ENCODE results near the gene ST6GALNAC2. TPM values are rescaled to one million over a fixed set of nuclear protein-coding genes. Genes with fewer than 3 reads are reported as not detected.
A peak's percentile ranks its signal among the peaks of the same experiment; 100 is the strongest.

The ST6GALNAC2 gene
- total RNA-seq, 1 donor from 2014 or later = not detected

DNA sequence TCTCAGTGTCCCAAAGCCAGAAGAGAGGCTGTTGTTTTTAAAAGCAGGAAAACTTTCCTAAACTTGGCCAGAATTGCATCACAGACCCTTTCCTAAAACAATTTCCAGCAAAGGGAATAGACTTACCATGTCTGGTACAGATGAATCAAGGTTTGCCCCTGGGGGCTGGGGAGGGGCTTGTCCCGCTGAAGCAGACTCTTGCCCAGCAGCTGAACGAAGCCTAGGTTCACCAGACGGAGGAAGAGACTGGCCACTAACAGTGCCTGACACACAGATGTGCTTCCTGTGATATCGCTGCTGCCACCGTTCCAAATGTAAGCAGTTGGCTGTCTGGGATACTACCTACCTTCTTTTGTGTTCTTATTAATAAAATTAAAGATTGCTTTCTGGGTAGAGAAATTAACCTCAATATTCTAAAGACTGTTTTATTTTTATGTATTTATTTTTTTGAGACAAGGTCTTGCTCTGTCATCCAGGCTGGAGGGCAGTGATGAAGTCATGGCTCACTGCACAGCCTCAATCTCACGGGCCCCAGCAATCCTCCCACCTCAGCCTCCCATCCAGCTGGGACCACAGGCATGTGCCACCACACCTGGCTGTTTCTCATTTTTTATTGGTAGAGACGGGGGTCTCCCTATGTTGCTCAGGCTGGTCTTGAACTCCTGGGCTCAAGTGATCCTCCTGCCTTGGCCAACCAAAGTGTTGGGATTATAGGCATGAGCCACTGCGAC is 32.3 kb downstream of the ST6GALNAC2 start:
- DNase-seq = no peak

DNA sequence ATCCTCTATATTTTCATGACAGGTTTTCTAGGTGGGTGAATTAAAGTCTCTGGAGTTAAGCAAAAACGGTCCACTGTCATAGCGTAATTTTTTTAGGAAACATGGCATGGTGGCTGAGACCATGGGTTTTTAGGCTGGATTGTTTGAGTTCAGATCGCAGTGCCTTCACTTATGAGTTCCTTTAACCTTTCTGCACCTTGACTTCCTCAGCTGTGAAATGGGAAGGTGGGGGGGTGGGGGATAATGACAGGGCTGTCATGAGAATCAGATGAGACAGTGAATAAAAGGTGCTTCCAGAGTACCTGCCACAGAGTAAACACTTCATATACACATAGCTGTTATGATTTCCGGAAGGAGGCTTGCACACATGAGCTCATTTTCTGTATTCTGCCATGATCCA is 34.0 kb downstream of the ST6GALNAC2 start:
- DNase-seq = no peak

DNA sequence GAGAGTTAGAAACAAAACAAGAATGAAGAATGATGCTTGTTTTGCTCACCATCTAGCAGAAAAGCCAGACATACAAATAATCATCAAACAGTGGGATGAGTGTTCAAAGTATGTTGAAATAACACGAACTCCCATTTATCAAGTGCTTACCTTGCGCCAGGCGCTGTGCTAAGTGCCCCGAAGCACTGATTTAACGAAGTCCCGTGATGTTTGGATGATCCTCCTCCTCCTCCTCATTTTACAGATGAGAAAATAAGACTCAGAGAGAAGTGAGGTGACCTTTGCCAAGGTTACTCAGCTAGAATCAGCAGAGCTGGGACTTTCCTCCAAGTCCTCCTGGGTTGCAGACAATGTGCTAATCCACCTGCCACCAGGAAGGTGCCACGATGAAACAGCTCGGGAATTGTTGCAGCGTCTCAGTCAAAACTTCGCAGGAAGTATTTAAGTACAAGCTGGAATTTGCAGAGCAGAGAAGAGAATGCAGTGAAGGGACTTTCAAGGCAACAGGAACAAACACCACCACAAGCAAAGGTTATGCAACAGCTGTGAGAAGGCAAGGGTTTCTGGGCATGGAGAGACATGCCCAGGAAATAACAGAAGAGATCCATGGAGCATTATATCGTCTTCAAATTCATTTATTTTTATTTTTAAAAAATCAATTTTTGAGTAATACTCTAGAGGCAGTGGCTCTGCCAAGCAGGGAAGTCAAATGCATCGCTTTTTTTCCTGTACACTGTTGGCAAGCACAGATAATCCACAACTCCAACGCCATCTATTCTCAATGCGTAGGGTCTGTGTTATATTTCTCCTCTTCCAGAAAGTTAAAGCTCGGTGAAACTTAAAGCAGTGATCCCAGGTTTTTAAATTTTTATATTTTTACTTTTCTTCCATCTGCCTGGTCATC is 34.7 kb downstream of the ST6GALNAC2 start:
- DNase-seq = no peak

DNA sequence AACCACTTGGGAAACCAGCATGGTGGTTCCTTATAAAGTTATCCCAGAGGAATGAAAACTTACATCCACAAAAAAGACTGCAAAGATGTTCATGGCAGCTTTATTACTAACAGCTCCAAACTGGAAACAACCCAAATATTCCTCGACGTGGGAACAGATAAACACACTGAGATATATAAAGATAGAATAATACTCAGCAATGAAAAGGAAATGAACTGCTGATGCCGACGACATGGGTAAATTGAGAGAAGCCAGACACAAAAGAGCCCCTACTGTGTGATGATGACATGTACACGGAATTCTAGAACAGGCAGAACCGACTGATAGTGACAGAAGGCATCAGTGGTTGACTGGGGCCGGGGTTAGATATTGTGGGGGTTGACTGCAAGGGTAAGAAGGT is 36.1 kb downstream of the ST6GALNAC2 start:
- no peak for DNase-seq

DNA sequence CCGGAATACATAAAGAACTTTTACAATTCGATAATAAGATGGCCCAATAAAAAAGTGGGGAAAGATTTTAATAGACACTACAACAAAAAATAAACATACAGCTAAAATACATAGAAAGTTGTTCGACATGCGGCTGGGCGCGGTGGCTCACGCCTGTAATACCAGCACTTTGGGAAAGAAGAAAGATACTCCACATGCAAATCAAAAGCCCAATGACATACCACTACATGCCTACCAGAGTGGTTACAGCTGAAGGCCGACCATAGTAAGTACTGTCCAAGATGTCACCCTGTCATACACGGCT is 36.5 kb downstream of the ST6GALNAC2 start:
- DNase-seq = no peak

DNA sequence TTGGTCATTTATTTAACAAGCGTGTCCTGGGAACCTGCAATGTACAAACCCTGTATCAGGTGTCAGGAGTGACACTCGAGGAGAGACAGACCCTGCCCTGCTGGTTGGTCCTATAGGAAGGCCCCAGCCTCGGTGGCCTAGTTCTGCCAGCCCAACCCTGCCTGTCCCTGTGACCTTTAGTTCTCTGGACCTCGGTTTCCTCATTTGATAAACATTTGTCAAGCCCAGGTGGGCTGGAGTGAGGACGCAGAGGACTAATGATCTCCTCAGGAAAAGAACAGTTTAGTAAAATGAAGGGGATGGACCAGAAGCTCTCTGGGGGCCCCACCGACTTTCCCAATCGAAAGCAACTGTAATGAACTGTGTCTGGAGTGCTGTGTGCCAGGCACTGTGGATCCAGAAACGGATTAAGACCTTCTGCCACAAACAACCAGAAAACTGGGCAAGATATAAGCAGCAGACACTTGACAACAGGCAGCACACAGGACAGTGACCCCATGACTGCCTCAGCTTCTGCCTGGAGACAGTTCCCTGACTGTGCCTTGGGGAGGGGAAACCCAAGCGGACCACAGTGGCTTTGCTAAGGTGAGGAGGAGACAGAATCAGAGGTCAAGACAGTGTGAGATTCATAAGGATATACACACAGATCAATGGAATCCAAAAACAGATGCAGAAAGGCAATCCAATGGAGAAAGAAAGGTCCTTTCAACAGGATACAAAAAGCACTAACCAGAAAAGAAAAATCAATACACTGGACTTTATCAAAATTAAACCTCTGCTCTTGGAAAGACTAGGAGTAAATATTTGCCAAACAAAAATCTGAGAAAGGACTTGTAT is 37.1 kb downstream of the ST6GALNAC2 start:
- no peak for DNase-seq

DNA sequence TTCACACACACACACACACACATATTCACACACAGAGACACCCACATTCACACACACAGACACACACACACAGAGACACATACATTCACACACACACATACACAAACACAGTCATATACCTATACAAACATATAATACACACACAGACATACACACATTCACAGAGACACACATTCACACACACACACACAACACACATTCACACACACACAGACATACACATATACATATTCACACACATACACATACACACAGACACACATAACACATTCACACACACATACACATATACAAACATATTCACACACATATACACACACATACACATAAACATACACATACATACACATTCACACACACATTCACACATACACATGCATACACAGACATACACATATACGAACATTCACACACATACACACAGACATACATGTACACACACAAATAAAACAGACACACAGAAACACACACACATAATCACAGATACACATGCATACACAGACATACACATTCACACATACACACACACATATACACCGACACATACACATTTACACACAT is 37.9 kb downstream of the ST6GALNAC2 start:
- DNase-seq = no peak

DNA sequence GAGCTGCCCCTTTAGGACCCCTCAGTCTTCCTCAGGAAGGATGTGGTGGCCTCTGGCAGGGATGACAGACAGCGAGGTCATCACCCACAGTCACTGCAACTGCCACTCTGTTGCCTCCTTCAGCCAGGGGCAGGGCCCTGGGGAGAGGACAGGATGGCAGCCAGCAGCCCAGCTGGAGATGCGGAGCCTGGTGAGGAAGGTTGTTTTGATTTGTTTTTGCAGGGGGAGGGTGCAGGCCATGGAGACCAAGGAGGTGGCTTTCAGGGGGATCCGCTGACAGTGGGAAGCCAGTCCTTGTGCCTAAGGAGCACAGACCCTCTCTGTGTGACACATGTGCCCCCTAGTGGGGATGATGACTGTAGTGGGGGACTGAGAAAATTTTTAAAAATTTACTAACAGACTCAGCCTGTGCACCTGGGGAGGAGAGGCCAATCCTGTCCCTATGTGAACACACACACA is 38.4 kb downstream of the ST6GALNAC2 start:
- DNase-seq = no peak

DNA sequence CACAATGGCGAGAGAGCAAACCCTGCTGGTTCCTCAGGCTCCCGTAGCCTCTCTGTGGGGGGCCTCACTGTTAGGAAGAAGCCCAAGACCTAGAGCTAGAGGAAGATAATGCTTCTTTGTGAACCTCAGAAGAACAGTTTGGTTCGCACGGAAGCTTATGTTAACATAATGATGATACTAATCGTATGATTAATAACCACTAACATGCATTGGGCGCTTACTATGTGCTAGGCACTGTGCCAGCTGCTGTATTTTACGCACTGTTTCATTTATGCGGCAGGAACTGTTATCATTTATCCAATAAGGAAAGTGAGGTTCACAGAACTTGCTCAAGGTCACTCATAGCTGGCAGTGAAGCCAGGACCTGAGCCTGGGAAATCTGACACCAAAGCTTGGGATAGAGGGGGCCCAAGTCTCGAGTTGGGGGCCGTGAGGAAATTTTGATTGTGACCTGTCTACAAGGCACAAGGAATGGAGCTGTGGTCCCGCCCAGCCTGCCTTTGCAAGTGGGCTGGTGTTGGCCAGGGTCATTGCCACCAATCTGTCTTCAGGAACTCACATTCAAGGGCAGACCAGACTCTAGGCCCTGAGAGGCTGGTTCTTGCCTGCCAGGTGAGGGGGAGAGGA is 39.0 kb downstream of the ST6GALNAC2 start:
- DNase-seq = no peak

DNA sequence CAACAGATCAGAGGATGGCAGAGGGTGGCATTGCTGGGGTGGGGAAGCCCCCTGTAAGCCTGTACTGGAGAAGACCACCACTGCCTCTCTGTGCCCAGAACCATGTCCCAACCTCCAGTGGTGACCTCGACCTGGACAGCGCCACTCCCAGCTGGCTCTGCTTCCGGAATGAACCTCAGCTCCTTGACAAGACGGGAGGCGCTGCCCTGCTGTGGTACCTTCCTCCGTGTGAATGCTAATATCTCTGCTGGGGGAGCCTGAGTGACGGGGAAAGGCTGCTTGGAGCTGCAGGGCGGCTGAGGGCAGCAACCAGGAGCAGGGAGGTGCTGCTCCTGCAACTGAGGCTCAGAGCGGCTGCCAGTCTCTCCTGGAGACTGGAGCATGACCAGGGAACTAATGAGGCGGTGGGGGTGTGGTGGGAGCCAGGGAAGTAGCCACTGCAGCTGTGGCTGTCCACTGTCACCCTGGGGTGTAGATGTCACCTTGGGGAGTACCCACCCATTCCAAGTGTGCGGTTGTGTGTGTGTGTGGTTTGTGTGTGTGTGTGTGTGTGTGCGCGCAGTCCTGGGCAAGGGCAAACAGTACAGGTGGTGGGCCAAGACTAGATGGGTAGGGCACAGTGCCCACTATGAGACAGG is 39.6 kb downstream of the ST6GALNAC2 start:
- DNase-seq = no peak

DNA sequence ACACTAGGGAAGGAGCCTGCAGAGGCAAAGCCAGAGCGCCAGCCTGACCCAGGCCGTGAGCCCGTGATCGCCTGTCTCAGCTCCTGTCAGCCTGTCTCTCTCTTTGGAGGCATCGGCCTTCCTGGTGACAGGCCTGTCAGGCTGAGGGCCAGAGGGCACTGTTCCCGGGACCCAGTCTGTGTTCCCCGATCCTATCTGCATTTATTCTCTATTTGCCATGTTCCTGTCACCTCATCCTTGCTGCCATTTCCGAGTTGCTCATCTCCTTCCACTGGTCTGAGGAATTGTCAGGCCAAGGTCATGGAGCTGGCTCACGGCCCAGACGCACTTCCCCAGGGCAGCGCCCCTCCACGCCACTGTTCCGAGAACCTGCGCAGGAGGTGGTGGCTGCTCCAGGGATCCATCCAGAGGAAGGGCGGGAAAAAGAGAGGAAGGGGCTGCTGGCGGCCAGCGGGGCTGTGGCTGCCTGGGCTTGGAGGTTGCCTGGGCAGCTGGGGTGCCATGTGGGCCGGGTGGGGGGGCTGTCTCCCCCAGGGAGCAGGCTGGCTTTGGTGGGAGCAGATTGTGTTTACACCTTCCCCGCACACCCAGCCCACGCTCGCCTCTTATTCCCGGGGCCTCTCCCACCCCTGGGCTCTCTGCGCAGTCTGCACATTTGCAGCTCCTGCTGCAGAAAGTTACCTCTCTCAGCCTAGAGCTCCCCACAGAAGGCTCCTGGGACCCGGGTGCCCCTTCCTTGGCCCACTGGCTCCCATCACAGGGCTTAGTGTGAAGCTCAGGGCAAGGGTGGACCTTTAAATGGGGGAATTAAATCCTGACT is 40.9 kb downstream of the ST6GALNAC2 start:
- peak; percentile 53 for DNase-seq

DNA sequence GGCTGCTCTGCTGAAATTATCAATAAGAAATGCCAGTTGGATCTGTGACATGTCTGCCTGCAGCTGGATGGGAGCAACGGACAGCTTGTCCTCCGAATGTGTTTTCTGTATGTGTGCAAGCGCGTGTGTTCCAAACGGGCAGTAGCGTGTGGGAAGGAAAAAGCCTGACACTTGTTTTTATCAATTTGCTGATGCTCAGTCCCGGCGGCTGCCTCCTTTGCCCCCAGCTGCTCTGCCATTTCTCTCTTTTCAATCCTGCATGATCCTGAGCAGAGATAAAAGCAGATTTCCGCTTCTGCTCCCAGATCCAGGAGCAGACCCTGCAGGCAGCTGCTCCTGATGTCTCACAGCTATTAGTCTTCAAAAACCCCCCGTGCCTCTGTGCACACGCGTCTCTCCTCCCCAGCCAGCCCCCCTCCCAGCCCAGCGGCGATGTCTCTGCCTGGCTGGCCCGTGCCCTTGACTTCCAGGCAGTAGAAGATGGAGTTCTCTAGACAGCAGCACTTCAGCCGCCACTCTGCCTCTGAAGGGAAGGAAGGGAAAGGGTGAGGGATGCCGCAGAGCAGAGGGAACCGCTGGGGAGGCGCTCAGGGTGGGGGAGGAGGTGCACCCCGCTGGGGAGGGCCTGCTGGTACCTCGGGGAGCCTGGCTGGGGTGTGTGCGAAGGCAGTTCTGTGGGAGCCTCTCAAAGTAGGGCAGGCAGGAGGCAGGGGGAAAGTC is 41.7 kb downstream of the ST6GALNAC2 start:
- peak; percentile 79 for DNase-seq

DNA sequence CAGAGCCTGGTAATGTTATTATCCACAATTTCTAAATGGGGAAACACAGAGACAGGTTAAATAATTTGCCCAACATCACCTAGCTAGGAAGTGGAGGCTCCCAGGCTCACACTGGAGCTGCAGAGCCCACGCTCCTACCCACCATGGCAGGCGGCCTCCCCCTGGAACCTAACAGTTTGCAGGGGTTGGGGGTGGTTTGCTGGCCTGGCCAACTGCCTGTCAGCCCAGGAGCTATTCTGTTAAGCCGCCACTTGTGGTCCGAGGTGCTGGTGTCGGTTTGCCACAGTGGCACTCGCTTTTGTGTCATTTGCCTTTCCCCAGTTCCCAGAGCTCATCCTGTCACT is 42.2 kb downstream of the ST6GALNAC2 start:
- DNase-seq = no peak

DNA sequence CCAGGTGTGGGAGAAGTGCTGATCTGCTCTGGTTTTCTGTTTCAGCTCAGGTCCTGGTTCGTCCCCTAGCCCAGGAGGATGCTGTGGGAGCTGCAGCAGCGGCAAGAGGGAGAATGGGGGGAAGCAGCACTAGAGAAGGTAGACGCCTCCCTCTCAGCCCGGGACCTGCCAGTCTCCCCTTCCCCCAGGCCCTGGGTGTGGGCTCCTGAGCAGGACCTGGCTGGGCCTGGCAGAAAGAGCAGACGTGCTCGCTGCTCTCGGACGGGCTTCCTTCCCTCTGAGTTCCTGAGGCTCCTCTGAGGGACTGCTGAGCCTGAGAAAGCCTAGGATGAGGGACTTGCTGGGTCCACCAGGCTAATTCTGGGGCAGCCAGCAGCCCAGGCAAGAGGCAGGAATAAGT is 42.7 kb downstream of the ST6GALNAC2 start:
- no peak for DNase-seq

DNA sequence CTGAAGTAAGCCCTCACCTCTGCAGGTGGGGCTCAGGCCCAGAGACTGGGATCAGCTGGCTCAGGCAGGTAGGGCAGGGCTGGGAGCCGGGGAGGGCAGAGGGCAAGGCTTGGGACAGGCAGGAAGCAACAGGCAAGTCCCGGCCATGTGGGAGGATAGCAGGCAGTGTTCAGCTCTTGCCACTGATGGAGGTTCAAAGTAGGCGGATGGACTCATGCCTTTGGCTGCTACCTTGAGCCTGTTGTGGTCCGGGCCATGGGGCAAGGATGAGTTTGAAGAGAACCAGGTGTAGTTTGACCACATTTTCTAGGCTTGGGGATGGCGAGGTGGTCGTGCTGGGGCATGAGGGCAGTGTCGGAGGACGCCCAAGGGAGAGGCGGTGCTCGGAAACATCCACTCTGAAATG is 43.1 kb downstream of the ST6GALNAC2 start:
- DNase-seq = no peak

DNA sequence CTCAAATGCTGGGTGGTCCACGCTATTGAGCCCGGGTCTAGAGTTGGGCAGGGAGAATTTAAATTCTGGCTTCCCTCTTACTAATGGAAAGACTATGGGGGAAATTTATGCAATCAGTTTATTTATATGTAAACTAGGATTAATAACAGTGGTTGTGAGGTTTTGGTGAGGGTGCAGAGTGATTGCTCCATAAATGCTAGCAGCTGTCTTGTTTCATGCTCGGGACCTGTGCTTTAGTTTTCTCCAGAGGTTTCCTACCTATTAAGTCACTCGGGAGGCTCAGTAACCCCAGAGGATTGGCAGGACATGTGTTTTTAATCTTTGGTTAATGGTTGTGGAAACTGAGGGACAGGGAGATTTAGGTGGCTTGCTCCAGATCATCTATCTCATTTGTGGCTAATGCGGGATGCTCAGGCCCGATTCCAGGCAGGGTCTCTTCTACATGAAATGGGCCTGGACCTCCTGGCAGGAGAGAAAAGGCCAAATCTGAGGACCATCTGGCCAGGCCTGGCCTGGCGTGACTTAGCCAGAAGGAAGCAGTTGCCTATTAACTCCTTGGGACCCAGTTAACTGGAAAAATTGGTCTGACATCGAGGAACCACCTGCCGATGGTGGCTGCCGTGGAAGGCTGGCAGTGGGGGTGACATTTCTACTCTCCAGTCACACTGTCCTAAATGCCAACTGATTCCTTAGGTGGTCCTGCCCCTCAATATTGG is 43.8 kb downstream of the ST6GALNAC2 start:
- DNase-seq = no peak

DNA sequence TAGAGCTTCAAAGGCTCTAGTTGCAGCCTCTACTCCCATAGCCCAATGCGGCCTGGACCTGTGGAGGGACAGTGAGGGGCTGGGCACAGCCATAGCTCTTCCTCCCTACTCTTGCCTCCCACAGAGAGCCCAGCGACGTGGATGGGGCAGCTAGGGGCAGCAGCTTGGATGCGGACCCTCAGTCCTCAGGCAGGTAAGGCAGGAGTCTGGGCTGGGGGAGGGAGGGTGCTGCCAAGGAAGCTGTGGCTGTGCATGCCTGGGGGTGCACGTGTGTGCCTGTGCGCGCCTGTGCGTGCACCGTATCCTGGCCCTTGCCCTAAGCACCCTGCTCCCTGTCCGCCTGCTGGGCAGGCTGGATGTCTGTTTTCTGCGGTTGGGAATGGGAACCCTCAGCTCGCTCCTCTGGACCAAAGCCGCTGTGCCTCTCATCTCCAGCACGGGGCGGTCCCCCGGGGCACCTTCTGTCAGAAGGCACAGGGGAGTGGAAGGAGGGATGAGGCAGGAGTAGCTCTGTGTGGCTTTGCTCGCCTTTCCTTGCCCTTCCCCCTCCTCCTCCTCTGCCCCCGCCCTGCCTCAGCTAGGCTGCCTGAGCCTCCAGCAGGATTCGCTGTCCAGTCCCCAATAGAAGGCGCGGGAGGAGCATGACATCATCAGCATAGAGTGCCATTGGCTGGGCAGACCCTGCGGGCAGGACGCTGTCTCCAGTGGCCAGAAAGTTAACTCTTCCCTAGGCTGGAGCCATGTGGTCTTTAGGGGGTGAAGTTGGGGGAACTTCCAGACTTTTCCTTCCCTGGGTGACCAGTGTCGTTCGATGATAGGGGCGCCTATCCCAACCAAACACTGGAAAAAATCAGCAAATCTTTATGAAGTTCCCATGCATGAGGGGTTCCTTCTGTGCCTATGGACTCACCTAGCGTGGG is 45.0 kb downstream of the ST6GALNAC2 start:
- DNase-seq = peak; percentile 95

DNA sequence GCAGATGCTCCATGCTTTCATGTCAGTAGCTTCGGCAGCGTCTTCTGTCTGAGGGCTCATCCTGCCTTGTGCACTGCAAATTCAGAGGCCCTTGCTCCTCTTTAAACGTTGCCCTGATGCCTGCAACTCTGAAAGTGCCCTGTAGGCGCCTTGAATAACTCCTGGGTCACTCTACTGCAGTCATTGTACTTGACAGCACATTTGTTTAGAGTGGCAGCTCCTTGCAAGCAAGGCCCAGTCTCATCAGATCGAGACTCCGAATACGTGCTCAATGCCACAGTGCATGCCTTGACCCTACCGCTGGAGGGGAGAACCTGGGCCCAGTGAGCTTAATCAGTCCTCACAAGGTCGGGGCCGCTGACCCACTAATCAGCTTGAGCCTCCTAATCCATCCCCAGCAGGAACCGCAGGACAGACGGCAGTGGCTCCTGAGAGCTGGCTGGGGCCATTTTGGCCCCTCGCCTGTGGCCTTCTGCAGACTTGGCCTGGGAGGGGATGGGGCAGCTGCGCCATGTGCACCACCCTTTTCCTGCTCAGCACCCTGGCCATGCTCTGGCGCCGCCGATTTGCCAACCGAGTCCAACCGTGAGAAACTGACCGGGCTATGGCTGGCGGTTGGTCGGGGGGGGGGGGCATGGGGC is 45.9 kb downstream of the ST6GALNAC2 start, which contains the start of gene PRCD:
PRCD (plus strand) TSS at position 414 of the 641 bp plus-strand sequence; CDS start at position 512, 98 bp downstream.
- no peak for DNase-seq

All from occipital lobe (tissue), 2 donors.